HEK293T (cell line): ENCODE data around the gene ZXDC.

Experiments used
- CTCF ChIA-PET: fragments of 350-600 bp; formaldehyde crosslinking; extraction: SDS; loops from one replicate; lab custom pipeline; 2021; ENCODE audit warnings: antibody characterized with exemption, inconsistent platforms; lab: Yijun Ruan, JAX
- POLR2A ChIA-PET: fragments of 350-600 bp; formaldehyde crosslinking; extraction: SDS; loops from one replicate; lab custom pipeline; 2020; ENCODE audit warnings: antibody characterized with exemption, inconsistent platforms; lab: Yijun Ruan, JAX
- DNase-seq: peaks from one replicate; pipeline ENCODE4 v3.0.0; 2012; ENCODE audit warnings: mixed read lengths; ENCODE audit errors: extremely low spot score
- ARNT ChIP-seq: fragments of 450-650 bp; IDR thresholded peaks from 2 replicates; pipeline ENCODE4 v1.6.1; 2017; ENCODE audit warnings: mild to moderate bottlenecking
- BHLHE40 ChIP-seq: fragments of 450-650 bp; IDR thresholded peaks from 2 replicates; pipeline ENCODE4 v1.6.1; 2016; ENCODE audit warnings: mild to moderate bottlenecking, moderate library complexity, borderline replicate concordance
- CTBP1 ChIP-seq: fragments of 450-650 bp; IDR thresholded peaks from 2 replicates; pipeline ENCODE4 v1.6.1; 2016; ENCODE audit warnings: borderline replicate concordance
- ELF4 ChIP-seq: fragments of 450-650 bp; IDR thresholded peaks from 2 replicates; pipeline ENCODE4 v1.6.1; 2017; ENCODE audit warnings: antibody characterized with exemption
- FOXA1 ChIP-seq: fragments of 450-650 bp; IDR thresholded peaks from 2 replicates; pipeline ENCODE4 v1.6.1; 2016; ENCODE audit warnings: mild to moderate bottlenecking
- FOXK2 ChIP-seq: fragments of 450-650 bp; IDR thresholded peaks from 2 replicates; pipeline ENCODE4 v1.6.1; 2016; ENCODE audit warnings: mild to moderate bottlenecking
- FOXM1 ChIP-seq: fragments of 450-650 bp; IDR thresholded peaks from 2 replicates; pipeline ENCODE4 v1.6.1; 2017; ENCODE audit warnings: mild to moderate bottlenecking, borderline replicate concordance
- HDGF ChIP-seq: fragments of 450-650 bp; IDR thresholded peaks from 2 replicates; pipeline ENCODE4 v1.6.1; 2017; ENCODE audit warnings: antibody characterized with exemption, borderline replicate concordance
- L3MBTL2 ChIP-seq: fragments of 450-650 bp; conservative IDR thresholded peaks from 2 replicates; pipeline ENCODE4 v1.6.1; 2016; ENCODE audit warnings: mild to moderate bottlenecking
- LEF1 ChIP-seq: fragments of 450-650 bp; IDR thresholded peaks from 2 replicates; pipeline ENCODE4 v1.6.1; 2017; ENCODE audit warnings: mild to moderate bottlenecking, borderline replicate concordance
- NFRKB ChIP-seq: fragments of 450-650 bp; IDR thresholded peaks from 2 replicates; pipeline ENCODE4 v1.6.1; 2016; ENCODE audit warnings: mild to moderate bottlenecking, moderate library complexity
- PKNOX1 ChIP-seq: fragments of 450-650 bp; IDR thresholded peaks from 2 replicates; pipeline ENCODE4 v1.6.1; 2016
- SP1 ChIP-seq: fragments of 450-650 bp; IDR thresholded peaks from 2 replicates; pipeline ENCODE4 v1.6.1; 2017
- SUZ12 ChIP-seq: fragments of 450-650 bp; IDR thresholded peaks from 2 replicates; pipeline ENCODE4 v1.6.1; 2016; ENCODE audit warnings: mild to moderate bottlenecking
- TARDBP ChIP-seq: fragments of 450-650 bp; IDR thresholded peaks from 2 replicates; pipeline ENCODE4 v1.6.1; 2016
- ZNF384 ChIP-seq: fragments of 450-650 bp; IDR thresholded peaks from 2 replicates; pipeline ENCODE4 v1.6.1; 2016

Gene ZXDC

GRCh38 chr3:126483321-126483761 is 7.7 kb upstream of the ZXDC start:
- TF ChIP-seq ARNT (no peak), FOXK2 (no peak), ZNF384 (no peak), TARDBP (no peak), CTBP1 (no peak)
- CTCF ChIA-PET, result no interaction called here
- POLR2A ChIA-PET, result no interaction called here
- DNase-seq, result no peak

- TF ChIP-seq NFRKB, result no peak
- no peak for TF ChIP-seq TARDBP
- TF ChIP-seq FOXA1, result no peak
- ChIA-PET CTCF (no interaction called here), POLR2A (no interaction called here)
- DNase-seq, result no peak
These were observed 7.0 kb upstream of the ZXDC start for GRCh38 chr3:126482503-126483255.

GRCh38 chr3:126481808-126482502 is 6.3 kb upstream of the ZXDC start:
- TF ChIP-seq FOXK2 (no peak), CTBP1 (no peak), LEF1 (no peak), TARDBP (no peak), ARNT (no peak), SP1 (no peak), SUZ12 (no peak), FOXM1 (no peak), NFRKB (no peak), L3MBTL2 (no peak), HDGF (no peak), FOXA1 (no peak), PKNOX1 (no peak), ZNF384 (no peak), BHLHE40 (no peak), ELF4 (no peak)
- no peak for DNase-seq
- CTCF ChIA-PET, result no interaction called here
- POLR2A ChIA-PET, result no interaction called here

- ChIA-PET POLR2A (no interaction called here), CTCF (no interaction called here)
- no peak for DNase-seq
- TF ChIP-seq CTBP1, result no peak
- TF ChIP-seq SP1, result no peak
- TF ChIP-seq ZNF384, result no peak
- TF ChIP-seq ELF4, result no peak
- TF ChIP-seq NFRKB, result no peak
- TF ChIP-seq FOXM1, result no peak
- TF ChIP-seq LEF1, result no peak
- TF ChIP-seq FOXK2, result no peak
- no peak for TF ChIP-seq TARDBP
- no peak for TF ChIP-seq ARNT
- no peak for TF ChIP-seq HDGF
- TF ChIP-seq SUZ12, result no peak
- TF ChIP-seq FOXA1, result no peak
- TF ChIP-seq L3MBTL2, result no peak
- TF ChIP-seq PKNOX1, result no peak
- no peak for TF ChIP-seq BHLHE40
These were observed 5.2 kb upstream of the ZXDC start for GRCh38 chr3:126480861-126481260.

GRCh38 chr3:126480206-126480605 is 4.5 kb upstream of the ZXDC start:
- ChIA-PET CTCF (no interaction called here), POLR2A (no interaction called here)
- no peak for TF ChIP-seq ZNF384
- no peak for TF ChIP-seq ELF4
- no peak for TF ChIP-seq FOXA1
- TF ChIP-seq ARNT, result no peak
- DNase-seq, result no peak

GRCh38 chr3:126479642-126480041 is 4.0 kb upstream of the ZXDC start:
- CTCF ChIA-PET, result no interaction called here
- TF ChIP-seq NFRKB (no peak), ZNF384 (no peak), LEF1 (no peak), SP1 (no peak), FOXA1 (no peak), ELF4 (no peak), TARDBP (no peak), L3MBTL2 (no peak), ARNT (no peak), SUZ12 (no peak), PKNOX1 (no peak), HDGF (no peak), FOXM1 (no peak), BHLHE40 (no peak)
- DNase-seq, result no peak
- POLR2A ChIA-PET, result no interaction called here
